Dendritic cell treated with granulocyte-macrophage colony-stimulating factor and Interleukin-4, amounts not matched to agents 40 ng/mL and 50 ng/mL, for 4 days (primary cell): ENCODE data around the gene TSPAN14.

Experiments used
- H3K27ac Mint-ChIP-seq: one replicate; pipeline ENCODE4 v1.8.0; 2022; ENCODE audit warnings: mild to moderate bottlenecking, mixed read lengths
- H3K27me3 Mint-ChIP-seq: one replicate; pipeline ENCODE4 v1.8.0; 2022; ENCODE audit warnings: mild to moderate bottlenecking, mixed read lengths
- H3K36me3 Mint-ChIP-seq: one replicate; pipeline ENCODE4 v1.8.0; 2022; ENCODE audit warnings: low read depth, mixed read lengths
- H3K4me1 Mint-ChIP-seq: one replicate; pipeline ENCODE4 v1.8.0; 2022; ENCODE audit warnings: low read depth, mixed read lengths
- H3K4me3 Mint-ChIP-seq: one replicate; pipeline ENCODE4 v1.8.0; 2022; ENCODE audit warnings: mild to moderate bottlenecking, moderate library complexity, mixed read lengths
- H3K9me3 Mint-ChIP-seq: one replicate; pipeline ENCODE4 v1.8.0; 2022; ENCODE audit warnings: mixed read lengths
- intact Hi-C: fragments of 100-400 bp; cut with micrococcal nuclease; formaldehyde crosslinking; loops from one replicate; pipeline ENCODE4 v1.15.0; 2022

The TSPAN14 gene

GRCh38 chr10:80464557-80465450, 10.7 kb downstream of the TSPAN14 start:
- intact Hi-C loops: loop anchor here (5.0 kb wide), 1 partner anchor 32 kb away; no protein-coding TSS in a partner anchor
- H3K4me1 Mint-ChIP-seq: peaks cover 100% of the 10 kb centered on the region

DNA sequence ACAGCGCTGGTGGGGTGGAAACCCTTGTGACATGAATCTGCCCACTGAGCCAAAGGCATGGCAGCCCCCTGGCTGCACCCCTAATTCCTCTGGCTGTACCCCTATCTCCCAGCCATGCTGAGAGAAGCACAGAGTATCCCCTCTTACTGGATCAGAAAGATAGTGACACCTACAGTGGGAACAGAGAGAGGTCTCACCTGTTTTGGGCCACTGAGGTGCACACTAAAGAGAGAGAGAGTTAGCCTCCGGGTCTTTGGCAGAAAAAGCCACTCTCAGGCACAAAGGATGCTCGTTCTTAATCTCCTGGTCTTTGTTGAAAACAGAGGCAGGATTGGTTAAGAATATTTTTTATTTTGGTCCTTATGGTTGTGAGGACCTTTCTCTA, 11.3 kb downstream of the TSPAN14 start:
- no peaks in the 10 kb centered on the region for H3K27me3 Mint-ChIP-seq
- intact Hi-C loops: no loop called here
- peak overlapping the region; percentile 91 for H3K27ac Mint-ChIP-seq
- no peaks in the 10 kb centered on the region for H3K9me3 Mint-ChIP-seq
- no peak overlapping the region for H3K4me3 Mint-ChIP-seq
- H3K4me1 Mint-ChIP-seq: peaks cover 94% of the 10 kb centered on the region
- peaks cover 66% of the 10 kb centered on the region for H3K36me3 Mint-ChIP-seq

More at GRCh38 chr10:80464557-80465450, 10.7 kb downstream of the TSPAN14 start:
- Mint-ChIP-seq H3K27me3 (no peaks in the 10 kb centered on the region), H3K36me3 (peaks cover 60% of the 10 kb centered on the region), H3K4me3 (peak overlapping the region; percentile 6), H3K27ac (peak overlapping the region; percentile 91), H3K9me3 (no peaks in the 10 kb centered on the region)

DNA sequence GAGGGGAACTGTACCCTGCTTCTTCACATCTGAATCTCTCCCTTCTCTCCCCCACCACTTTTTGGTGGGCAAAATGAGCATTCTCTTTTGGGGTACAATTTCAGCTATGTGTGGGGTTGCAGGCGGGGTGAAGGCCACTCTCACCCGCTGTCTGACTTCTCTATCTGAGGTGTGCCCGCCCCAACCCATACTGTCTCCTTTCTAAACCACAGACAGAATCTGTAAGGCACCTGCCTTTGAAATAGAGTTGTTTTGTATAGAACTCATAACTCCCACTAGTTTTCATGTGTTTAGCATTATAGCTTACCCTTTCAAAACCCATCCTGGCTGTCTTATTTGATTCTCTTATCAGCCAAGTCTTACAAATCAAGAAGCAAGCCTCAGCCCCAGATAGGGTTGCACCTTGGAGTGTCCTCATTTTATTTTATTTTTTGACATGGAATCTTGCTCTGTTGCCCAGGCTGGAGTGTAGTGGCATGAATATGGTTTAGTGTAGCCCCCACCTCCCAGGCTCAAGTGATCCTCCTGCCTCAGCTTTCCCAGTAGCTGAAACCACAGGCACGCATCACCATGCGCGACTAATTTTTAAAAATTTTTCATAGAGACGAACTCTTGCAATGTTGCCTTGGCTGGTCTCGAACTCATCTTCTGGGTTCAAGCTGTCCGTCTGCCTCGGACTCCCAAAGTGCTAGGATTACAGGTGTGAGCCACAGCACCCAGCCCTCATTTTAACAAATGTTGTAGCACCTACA, 11.9 kb downstream of the TSPAN14 start:
- Mint-ChIP-seq H3K27ac (peak overlapping the region; percentile 91), H3K4me3 (peak overlapping the region; percentile 51), H3K4me1 (peaks cover 93% of the 10 kb centered on the region), H3K36me3 (peaks cover 66% of the 10 kb centered on the region), H3K27me3 (no peaks in the 10 kb centered on the region), H3K9me3 (no peaks in the 10 kb centered on the region)
- intact Hi-C loops: no loop called here

DNA sequence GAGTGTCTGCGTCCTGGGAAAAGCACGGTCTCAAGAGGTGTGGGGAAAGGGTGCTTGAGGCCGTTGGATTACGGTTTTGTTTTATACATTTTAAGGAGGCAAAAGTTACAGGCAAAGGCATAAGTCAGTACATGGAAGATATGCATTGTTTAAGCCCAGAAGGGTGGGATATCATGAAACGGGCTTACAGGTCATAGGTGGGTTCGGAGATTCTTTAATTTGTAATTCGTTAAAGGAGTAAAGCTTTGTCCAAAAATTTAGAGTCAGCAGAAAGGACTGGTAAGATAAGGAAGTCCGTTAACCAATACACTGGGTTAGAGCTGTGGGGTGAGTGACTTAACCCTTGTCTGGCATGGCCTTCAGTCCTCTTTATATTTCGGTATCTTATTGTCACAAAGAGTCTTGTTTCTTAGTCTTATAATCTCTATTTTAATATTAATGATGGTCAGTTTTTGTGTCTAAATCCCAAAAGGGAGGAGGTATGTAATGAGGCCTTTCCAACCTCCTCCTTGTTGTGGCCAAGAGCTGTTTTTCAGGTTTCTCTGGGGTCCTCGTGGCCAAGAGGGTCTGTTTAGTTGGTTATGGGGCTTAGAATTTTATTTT, 12.7 kb downstream of the TSPAN14 start:
- Mint-ChIP-seq H3K4me1 (peaks cover 93% of the 10 kb centered on the region), H3K36me3 (peaks cover 66% of the 10 kb centered on the region), H3K9me3 (no peaks in the 10 kb centered on the region), H3K27ac (peak overlapping the region; percentile 91), H3K27me3 (no peaks in the 10 kb centered on the region), H3K4me3 (peak overlapping the region; percentile 51)
- intact Hi-C loops: no loop called here

DNA sequence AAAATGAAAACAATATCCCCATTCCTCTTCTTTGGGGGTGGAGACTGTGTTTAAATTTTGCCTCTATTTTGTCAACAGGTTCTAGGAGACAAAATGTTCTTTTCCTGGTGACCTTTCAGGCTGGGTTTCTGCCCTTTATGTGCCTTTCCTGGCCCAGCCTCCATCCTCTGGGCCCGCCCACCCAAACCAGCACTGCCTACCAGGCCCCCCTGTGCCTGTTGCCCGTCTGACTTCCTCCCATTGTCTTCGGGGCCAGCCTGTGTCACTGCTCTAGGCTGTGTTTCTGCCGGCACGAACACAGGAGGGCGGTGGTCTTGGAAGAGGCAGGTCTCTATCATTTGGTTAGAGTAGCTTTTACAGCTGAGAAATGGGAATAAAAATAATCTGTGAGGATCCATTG, 13.9 kb downstream of the TSPAN14 start:
- intact Hi-C loops: no loop called here
- H3K9me3 Mint-ChIP-seq: no peaks in the 10 kb centered on the region
- H3K4me3 Mint-ChIP-seq: peak overlapping the region; percentile 27
- peak overlapping the region; percentile 91 for H3K27ac Mint-ChIP-seq
- peaks cover 70% of the 10 kb centered on the region for H3K36me3 Mint-ChIP-seq
- peaks cover 93% of the 10 kb centered on the region for H3K4me1 Mint-ChIP-seq
- no peaks in the 10 kb centered on the region for H3K27me3 Mint-ChIP-seq

- Mint-ChIP-seq H3K4me3 (no peak overlapping the region), H3K9me3 (no peaks in the 10 kb centered on the region), H3K36me3 (peaks cover 70% of the 10 kb centered on the region), H3K4me1 (peaks cover 93% of the 10 kb centered on the region), H3K27ac (peak overlapping the region; percentile 91), H3K27me3 (no peaks in the 10 kb centered on the region)
- intact Hi-C loops: no loop called here
These were observed 14.8 kb downstream of the TSPAN14 start for GRCh38 chr10:80468806-80469421.

DNA sequence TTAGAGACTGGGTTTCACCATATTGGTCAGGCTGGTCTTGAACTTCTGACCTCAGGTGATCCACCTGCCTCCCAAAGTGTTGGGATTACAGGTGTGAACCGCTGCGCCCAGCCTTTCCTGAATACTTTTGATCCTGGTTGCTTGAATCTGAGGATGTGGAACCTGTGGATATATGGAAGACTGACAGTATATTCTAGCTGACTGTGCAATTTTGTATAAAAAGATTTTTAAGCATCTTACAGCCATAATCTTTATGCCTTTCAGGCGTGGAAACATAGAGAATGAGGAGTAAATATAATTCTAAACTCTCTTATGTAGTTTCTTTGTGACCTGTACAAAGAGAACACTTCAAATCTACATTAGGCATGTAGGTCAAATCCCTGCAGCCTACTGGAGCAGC, 16.2 kb downstream of the TSPAN14 start:
- Mint-ChIP-seq H3K4me1 (peaks cover 93% of the 10 kb centered on the region), H3K27ac (no peak overlapping the region), H3K27me3 (no peaks in the 10 kb centered on the region), H3K36me3 (peaks cover 77% of the 10 kb centered on the region), H3K4me3 (no peak overlapping the region), H3K9me3 (no peaks in the 10 kb centered on the region)
- intact Hi-C loops: no loop called here

- Mint-ChIP-seq H3K27me3 (no peaks in the 10 kb centered on the region), H3K27ac (peak overlapping the region; percentile 55), H3K4me3 (no peak overlapping the region), H3K36me3 (peaks cover 71% of the 10 kb centered on the region), H3K9me3 (no peaks in the 10 kb centered on the region), H3K4me1 (peaks cover 93% of the 10 kb centered on the region)
- intact Hi-C loops: no loop called here
These were observed 16.9 kb downstream of the TSPAN14 start for GRCh38 chr10:80471001-80471400.

GRCh38 chr10:80471715-80472233, 17.7 kb downstream of the TSPAN14 start:
- Mint-ChIP-seq H3K27me3 (no peaks in the 10 kb centered on the region), H3K9me3 (no peaks in the 10 kb centered on the region), H3K27ac (peak overlapping the region; percentile 55), H3K36me3 (peaks cover 72% of the 10 kb centered on the region), H3K4me3 (no peak overlapping the region), H3K4me1 (peaks cover 87% of the 10 kb centered on the region)
- intact Hi-C loops: no loop called here

GRCh38 chr10:80472234-80473095, 18.4 kb downstream of the TSPAN14 start:
- H3K9me3 Mint-ChIP-seq: no peaks in the 10 kb centered on the region
- H3K4me1 Mint-ChIP-seq: peaks cover 87% of the 10 kb centered on the region
- H3K4me3 Mint-ChIP-seq: no peak overlapping the region
- peaks cover 79% of the 10 kb centered on the region for H3K36me3 Mint-ChIP-seq
- intact Hi-C loops: no loop called here
- peak overlapping the region; percentile 65 for H3K27ac Mint-ChIP-seq
- H3K27me3 Mint-ChIP-seq: no peaks in the 10 kb centered on the region

- no peak overlapping the region for H3K4me3 Mint-ChIP-seq
- H3K4me1 Mint-ChIP-seq: peaks cover 87% of the 10 kb centered on the region
- no peaks in the 10 kb centered on the region for H3K9me3 Mint-ChIP-seq
- intact Hi-C loops: no loop called here
- H3K27me3 Mint-ChIP-seq: no peaks in the 10 kb centered on the region
- H3K27ac Mint-ChIP-seq: peak overlapping the region; percentile 65
- peaks cover 85% of the 10 kb centered on the region for H3K36me3 Mint-ChIP-seq
These were observed 19.1 kb downstream of the TSPAN14 start for GRCh38 chr10:80473096-80473657.

DNA sequence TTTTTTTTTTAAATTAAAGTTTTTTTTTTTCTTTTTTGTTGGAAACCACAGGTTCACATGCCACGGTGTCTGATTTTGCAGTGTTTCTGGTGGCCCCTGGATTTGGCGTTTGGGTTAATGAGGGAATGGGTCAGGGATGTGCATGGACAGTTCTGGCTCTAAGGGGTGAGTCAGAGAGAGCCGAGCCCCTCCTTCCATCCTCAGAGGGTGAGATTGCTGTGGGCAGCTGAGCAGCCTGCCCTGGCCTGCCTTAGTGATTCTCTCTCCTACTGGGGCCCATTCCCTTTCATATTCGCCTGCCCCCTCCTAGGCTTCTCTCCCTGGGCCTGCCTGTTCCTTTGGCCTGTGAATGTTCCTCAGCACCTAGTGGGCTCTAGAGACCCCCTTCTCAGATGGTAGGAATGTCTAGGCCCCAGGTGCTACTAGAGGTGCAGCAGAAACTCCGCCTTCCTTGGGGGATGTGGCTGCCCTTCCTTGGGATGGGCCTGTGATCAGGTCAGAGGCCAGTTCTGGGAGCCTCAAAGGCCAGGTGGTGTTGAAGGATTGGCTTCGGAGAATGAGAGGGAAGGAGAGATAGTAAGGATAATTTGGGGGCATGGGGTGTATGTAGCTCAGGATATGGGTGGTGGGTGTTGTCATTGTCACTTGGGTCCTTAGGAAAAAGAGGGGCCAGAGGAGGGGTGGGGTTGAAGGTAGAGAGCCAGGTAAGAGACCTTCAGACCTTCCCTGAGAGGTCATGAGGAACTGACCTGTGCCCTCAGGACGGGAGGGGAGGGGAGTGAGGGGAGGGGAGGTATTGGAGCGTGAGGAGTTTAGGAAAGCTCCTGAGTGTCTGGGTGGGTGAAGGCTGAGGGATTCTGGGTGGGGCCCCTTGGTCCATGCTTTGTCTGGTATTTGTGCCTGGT, 19.8 kb downstream of the TSPAN14 start:
- H3K27ac Mint-ChIP-seq: peak overlapping the region; percentile 65
- peaks cover 84% of the 10 kb centered on the region for H3K4me1 Mint-ChIP-seq
- H3K4me3 Mint-ChIP-seq: no peak overlapping the region
- intact Hi-C loops: no loop called here
- H3K9me3 Mint-ChIP-seq: no peaks in the 10 kb centered on the region
- peaks cover 85% of the 10 kb centered on the region for H3K36me3 Mint-ChIP-seq
- no peaks in the 10 kb centered on the region for H3K27me3 Mint-ChIP-seq
